ENCODE measurements around the gene KCNA10.

The KCNA10 gene

GRCh38 chr1:110519125-110519810, at the start of gene KCNA10:
Gene KCNA10, minus strand, starts transcription at chr1:110519175. Its CDS starts 388 bp downstream, at chr1:110518787.
- no peak for DNase-seq (ENCODE audit: low spot score)

DNA sequence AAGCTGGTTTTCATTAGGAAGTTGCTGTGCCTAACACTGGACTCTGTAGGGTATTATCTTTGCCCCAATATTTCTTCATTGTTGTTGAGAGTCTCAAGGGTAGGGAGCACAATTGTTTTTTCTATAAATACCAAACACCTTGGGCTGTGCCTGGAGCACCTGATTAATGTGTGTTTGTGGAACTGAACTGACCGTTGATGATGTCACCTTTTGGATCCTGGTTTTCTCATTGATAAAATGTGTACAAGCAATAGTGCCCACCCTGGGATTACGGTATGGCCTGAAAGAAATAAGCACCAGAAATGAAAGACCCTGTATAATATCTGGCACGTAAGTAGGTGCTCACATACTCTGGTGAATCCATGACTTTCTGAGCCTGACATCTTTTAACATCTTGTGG, 47.9 kb upstream of the KCNA10 start:
- no peak for DNase-seq (ENCODE audit: low spot score)

GRCh38 chr1:110565565-110565964, 46.6 kb upstream of the KCNA10 start:
- DNase-seq (ENCODE audit: low spot score) = peak; percentile 95

DNA sequence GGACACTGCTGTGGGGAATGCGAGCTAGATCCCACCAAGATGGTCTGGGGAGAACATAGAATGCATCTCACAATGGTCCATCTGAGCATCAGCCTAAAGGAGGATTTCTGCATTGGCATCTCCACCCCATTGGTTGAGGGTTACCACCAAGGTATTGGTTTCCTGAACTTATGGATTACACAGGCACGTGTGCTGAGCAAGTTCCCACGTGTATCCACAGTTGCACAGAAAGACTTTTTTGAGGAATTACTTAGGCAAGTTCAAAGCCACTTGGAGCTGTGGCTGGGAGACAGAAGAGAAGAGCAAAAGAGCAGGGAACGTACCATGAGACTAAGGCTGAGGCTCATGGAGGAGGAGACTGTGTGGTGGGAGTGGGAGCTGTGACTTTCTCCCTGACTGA, 44.1 kb upstream of the KCNA10 start:
- DNase-seq (ENCODE audit: low spot score) = no peak

DNA sequence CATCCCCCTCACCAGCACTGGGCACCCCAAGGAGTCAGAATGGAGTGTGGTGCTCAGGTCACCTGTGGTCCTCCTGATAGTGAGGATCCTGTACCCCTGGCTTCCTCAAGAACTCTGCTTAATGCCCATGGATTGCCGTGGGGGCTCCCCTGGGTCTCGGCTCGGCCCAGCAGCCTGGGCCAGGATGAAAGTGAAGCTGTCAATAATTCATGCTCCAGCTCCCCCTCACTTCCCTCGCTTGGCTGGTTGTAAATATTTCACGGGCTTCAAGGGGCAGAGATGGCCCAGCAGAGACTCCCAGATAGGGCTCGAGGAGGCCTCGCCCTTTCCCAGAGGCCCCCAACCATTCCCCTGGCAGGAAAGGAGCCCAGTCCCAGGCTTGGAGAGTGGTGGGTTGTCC, 42.6 kb upstream of the KCNA10 start:
- DNase-seq (ENCODE audit: low spot score) = no peak

DNA sequence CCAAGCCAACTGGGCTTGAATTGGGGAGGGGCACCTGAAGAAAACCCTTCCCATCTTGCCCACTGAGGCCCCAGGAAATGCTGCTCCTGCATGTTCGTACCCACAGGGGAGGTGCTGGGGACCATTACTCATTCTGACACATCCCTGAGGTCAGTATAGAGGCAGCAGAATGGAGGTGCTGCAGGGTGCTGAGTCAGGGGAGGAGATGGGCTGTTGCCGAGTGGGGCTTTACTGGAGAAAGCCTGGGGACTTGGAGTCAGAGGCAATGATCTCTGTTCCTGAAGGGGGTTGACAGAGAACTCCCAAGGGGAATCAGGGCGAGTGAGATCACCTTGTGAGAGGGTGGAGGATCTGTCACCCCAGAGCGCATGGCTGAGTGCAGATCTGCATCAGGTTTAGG, 40.2 kb upstream of the KCNA10 start:
- no peak for DNase-seq (ENCODE audit: low spot score)

DNA sequence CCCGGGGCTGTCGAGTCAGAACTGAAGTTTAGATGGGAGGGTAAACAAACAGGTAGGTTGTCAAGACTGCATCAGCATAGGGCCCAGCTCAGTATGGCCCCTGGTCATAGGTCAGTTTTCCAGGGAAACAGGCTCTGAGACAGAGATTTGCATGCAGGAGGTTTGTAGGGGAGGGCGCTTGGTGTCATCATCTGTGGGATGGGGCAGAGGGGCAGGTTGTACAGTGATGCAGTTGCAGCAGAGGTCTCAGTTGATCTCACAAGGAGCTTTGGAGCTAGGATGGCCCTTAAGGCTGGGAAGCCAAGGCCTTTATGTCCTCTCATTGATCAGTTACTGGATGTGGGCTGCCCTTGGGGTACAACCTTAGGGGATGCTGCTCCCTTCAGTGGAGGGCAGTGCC, 38.5 kb upstream of the KCNA10 start:
- DNase-seq (ENCODE audit: low spot score) = no peak

- DNase-seq (ENCODE audit: low spot score) = peak; percentile 96
Observed at GRCh38 chr1:110556471-110556807, 37.5 kb upstream of the KCNA10 start.

DNA sequence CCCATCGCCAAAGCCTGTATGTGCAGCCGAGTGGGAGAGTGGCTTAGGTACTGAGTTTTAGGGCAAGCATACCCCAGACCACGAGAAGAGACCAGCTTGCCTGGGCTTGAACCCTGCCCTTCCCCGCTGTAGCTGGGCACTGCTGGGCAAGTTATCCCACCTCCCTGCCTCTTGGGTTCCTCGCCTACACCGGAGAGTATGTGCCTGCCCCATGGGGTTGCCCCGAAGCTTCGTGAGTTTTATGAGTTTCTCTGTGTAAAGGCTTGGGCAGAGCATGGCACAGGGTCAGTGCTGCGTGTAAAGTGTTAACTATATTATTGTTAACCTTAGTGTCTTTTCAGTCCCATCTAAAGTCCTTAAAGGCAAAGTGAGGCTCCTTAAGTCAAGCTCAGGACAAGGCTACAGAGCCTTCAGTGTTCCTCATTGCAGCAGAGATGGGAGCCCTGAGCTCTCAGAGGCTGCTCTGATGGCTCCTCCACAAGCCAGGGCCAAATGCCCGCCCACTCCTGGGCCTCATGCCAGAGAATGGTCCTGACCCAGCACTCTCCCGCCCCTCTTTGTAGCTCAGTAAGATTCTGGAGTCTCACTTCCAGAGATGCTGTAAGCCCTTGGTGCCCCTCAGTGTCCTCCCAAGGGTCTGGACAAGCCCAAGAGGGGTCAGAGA, 37.0 kb upstream of the KCNA10 start:
- peak; percentile 93 for DNase-seq (ENCODE audit: low spot score)

DNA sequence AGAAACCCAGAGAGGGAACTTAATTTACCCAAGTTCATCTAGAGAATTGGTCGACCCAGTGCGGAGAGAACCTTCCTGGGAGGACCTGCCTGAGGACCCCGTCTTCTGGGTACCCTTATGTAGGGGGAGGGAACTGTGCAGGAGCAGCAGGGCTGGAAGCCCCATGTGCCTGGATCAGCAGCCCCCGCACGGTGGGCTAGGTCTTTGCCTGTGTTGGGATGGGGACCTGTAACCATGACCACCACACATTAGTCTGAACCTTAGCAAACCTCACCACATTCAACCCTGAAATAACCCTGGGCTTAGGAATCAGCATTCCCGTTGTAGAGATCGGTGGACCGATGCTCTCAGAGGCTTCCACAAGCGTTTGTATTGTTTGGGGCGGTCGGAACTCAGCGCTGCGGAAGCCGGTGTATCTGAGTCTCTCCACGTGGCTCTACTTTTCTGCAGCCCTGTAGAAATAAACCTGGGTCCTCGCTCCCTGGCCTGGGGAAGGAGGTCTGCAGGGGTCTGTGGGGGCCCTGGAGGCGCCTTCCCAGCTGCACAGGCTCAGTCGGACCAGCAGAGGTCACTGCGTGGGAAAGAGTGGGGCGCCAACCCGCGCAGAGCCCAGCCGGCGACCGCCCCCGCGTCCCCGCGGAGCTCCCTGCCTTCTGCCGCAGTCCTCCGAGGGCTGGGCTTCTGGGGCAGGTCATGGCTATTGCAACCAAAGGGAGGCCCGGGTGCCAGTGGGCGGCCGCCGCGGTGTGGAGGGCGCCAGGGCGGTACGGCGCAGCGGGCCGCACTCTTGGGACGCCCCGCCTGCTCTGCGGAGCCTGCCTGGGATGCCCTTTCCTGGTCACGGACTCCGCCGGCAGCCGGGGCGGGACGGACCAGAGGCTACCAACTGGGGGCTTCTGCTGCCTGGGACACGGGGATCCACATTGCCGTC, 36.2 kb upstream of the KCNA10 start:
- DNase-seq (ENCODE audit: low spot score) = peak; percentile 73

GRCh38 chr1:110551278-110551809, 32.4 kb upstream of the KCNA10 start:
- DNase-seq (ENCODE audit: low spot score) = peak; percentile 60

DNA sequence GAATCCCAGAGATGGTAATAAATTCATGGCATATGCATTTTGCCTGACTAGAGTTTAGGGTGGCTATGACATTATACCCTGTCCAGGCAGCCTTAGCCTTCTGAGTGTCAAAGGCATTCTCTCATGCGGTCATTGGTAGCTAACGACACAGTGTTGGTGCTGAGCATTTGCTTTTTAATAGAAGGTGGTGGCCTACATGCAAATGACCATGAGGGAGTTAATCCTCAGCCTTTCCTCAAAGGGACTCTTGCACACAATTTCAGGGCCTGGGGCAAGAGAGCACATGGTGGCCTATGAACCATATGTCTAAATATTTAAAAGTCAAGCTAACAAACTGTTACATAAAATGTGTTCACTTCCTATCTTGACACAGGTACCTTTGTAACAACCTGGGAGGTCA, 30.9 kb upstream of the KCNA10 start:
- DNase-seq (ENCODE audit: low spot score) = no peak

DNA sequence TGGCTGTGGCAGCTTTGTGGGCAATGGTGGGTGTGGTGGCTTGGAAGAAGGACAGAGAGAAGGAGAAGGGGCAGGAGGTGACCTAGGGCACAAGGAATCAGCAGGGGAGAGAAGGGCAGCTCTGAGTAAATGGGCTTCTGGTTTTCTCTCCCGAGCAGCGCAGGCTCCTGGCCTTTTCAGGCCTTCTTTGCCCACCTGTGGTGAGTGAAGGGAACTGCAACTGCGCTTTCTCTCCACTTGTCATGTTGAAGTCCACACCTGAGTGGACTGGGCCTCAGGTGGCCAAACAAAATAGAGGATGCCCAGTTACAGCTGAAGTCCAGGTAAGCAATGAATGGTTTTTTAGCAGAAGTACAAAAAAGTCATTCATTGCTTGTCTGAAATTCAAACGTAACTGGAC, 29.4 kb upstream of the KCNA10 start:
- no peak for DNase-seq (ENCODE audit: low spot score)

GRCh38 chr1:110547017-110547416, 28.0 kb upstream of the KCNA10 start:
- DNase-seq (ENCODE audit: low spot score) = no peak

GRCh38 chr1:110545492-110545891, 26.5 kb upstream of the KCNA10 start:
- no peak for DNase-seq (ENCODE audit: low spot score)

- DNase-seq (ENCODE audit: low spot score) = peak; percentile 45
Observed at GRCh38 chr1:110544753-110545152, 25.8 kb upstream of the KCNA10 start.

- no peak for DNase-seq (ENCODE audit: low spot score)
Observed at GRCh38 chr1:110542725-110543124, 23.8 kb upstream of the KCNA10 start.

GRCh38 chr1:110541906-110542395, 23.0 kb upstream of the KCNA10 start:
- no peak for DNase-seq (ENCODE audit: low spot score)

GRCh38 chr1:110540891-110541685, 22.1 kb upstream of the KCNA10 start:
- DNase-seq (ENCODE audit: low spot score) = no peak

- DNase-seq (ENCODE audit: low spot score) = no peak
Observed at GRCh38 chr1:110538921-110539320, 19.9 kb upstream of the KCNA10 start.

GRCh38 chr1:110538075-110538474, 19.1 kb upstream of the KCNA10 start:
- peak; percentile 69 for DNase-seq (ENCODE audit: low spot score)

GRCh38 chr1:110535985-110536384, 17.0 kb upstream of the KCNA10 start:
- no peak for DNase-seq (ENCODE audit: low spot score)

Data from putamen (tissue), 1 donor.